ENCODE results near the gene SERPINB8. TPM values are rescaled to one million over a fixed set of nuclear protein-coding genes. Genes with fewer than 3 reads are reported as not detected.
A peak's percentile ranks its signal among the peaks of the same experiment; 100 is the strongest.
"Not testable (repeated sequence)": the region's sequence is repeated elsewhere in the genome, so short reads cannot be mapped to it uniquely, and the experiment has no call there.

SERPINB8 gene, protein sequence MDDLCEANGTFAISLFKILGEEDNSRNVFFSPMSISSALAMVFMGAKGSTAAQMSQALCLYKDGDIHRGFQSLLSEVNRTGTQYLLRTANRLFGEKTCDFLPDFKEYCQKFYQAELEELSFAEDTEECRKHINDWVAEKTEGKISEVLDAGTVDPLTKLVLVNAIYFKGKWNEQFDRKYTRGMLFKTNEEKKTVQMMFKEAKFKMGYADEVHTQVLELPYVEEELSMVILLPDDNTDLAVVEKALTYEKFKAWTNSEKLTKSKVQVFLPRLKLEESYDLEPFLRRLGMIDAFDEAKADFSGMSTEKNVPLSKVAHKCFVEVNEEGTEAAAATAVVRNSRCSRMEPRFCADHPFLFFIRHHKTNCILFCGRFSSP
- total RNA-seq (2014; rRNA removed; shearing (Covaris generic)): 24.9 and 27.5 TPM in 2 replicates

DNA sequence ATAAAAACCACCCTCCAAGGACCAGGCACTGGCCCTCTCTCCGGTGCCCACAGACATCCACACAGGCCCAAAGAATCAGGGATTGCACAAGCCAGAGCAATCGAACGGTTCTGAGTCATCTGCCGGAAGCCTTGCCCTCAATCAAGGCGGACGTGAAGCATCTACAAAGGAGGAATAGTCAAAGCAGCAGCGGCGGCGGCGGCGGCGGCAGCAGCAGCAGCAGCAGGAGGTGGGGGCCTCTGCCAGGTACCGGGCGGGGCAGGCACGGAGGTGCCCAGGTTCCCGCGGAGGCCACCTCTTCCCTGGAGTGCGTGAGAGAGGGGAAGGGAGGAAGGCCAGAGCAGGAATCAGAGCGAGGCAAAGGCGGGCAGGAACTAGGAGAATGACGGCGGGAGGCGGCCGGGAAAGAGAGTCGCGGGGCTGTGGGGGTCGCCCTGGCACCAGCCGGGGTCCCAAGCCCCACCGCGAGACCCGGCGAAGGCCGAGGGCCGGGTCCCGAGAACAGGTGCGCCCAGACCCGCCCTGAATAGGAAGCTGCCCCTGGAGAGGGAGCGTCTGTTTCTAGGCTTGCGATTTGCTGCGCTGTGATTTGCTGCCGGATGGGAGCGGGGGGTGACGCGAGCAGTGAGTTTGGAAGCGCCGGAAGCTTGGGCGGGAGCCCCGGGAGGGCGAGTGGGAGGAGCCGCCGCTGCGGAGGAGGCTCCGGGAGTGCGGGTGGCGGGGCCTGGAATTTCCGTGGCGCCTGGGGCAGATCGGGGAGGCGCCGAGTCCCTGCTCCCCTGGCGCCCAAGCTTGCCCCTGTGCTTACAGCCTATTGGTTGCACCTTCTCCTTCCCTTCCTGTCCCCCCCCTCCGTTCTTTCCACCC, at the start of gene SERPINB8:
Gene SERPINB8, plus strand, starts transcription at position 140 of the 867 bp plus-strand sequence. CDS start 8,228 bp downstream, outside the sequence.
- peak; percentile 96 for DNase-seq (ENCODE audit: low read depth)

DNA sequence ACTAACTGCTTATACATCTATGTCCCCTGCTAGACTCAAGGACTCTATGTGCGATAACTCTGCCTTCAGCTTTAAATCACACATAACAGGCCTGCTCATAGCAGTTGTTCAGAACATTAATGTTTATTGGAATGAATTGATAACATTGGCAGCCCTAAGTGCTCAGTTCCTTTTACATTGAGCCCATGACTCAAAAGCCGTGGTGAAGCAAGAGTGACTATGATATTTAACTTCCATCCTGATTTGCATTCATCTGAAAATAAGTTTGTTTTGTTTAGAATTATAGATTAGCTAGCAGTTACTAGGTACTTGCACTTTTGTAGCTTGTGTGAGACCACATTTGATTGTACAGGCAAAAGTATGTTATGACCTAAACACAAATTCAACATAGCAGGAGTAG, 47.8 kb upstream of the SERPINB8 start:
- no peak for DNase-seq (ENCODE audit: low read depth)

DNA sequence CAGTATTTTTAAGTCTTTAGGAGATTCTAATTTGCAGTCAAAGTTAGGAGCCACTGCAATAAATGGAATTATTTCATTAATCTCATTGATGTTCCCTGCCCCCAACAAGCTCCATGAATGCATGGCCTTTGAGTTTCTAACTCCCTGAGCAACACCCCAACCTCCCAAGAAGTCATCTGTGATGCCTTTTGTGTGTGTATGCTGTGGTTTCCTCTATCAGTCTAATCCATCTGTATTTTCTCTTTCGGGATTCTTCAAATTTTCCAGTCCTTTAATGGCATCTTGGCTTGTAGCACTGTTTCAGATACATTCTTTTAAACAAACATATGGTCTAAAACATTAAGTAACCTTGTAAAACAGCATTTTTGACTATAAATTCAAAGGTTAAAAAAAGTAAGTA, 45.3 kb upstream of the SERPINB8 start:
- peak; percentile 86 for DNase-seq (ENCODE audit: low read depth)

DNA sequence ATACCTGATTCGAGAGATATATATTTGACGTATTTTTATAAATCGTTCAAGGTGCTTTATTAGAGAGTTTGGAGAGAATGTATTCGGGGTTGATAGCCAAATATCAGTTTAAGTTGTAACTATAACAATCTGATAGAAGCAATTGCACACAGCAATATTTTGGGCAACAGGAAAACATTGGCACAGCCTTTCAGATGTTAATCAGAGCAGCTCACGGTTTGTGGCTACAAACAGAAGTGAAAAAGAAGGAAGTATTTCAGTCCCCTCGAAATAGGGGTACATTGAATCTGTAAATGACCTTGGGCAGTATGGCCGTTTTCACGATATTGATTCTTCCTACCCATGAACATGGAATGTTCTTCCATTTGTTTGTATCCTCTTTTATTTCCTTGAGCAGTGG, 41.5 kb upstream of the SERPINB8 start:
- DNase-seq (ENCODE audit: low read depth): no peak

DNA sequence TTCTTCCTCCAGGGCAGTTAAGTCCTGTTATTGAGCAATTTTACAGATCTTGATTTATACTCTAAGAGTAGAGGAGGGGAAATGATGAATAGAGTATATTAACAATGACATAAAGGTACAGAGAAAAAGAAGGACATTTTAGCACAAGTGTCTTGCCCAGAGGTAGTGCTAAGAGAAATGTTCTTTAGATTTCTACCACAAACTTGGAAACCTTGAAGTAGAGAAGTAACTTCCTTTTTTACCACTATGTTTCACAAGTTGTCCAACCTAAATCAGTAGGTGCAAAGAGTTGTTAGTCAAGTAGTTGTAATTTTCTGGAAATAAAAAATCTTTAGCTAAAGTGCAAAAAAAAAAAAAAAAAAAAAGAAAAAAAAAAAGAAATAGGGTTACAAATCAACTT, 40.5 kb upstream of the SERPINB8 start:
- not testable (repeated sequence) for DNase-seq (ENCODE audit: low read depth)

DNA sequence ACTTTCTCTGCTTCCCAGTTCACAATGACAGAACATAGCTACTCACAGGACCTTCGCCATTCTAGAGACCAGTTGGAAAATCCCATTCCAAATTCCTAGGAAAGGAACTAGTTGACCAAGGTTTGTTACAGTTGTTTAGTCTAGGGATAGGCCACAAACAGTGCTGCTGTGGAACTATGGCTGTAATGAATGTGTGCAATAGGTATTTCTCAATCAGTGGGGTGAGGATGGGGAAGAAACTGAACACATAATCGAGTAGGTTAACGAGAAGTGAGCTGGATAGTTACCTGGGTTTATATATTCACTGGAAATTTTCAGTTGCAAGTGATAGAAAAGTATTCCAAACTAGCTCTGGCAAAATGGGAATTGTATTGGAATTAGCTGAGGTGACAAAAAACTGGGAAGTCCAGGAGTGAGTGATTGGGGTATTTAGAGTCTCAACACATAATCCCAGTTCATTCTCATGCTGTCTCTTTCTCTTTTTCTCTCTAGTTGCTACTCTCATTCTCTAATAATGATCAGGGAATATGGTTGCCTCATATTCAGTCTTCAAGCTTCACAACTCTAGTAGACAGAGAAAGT, 39.0 kb upstream of the SERPINB8 start:
- no peak for DNase-seq (ENCODE audit: low read depth)

DNA sequence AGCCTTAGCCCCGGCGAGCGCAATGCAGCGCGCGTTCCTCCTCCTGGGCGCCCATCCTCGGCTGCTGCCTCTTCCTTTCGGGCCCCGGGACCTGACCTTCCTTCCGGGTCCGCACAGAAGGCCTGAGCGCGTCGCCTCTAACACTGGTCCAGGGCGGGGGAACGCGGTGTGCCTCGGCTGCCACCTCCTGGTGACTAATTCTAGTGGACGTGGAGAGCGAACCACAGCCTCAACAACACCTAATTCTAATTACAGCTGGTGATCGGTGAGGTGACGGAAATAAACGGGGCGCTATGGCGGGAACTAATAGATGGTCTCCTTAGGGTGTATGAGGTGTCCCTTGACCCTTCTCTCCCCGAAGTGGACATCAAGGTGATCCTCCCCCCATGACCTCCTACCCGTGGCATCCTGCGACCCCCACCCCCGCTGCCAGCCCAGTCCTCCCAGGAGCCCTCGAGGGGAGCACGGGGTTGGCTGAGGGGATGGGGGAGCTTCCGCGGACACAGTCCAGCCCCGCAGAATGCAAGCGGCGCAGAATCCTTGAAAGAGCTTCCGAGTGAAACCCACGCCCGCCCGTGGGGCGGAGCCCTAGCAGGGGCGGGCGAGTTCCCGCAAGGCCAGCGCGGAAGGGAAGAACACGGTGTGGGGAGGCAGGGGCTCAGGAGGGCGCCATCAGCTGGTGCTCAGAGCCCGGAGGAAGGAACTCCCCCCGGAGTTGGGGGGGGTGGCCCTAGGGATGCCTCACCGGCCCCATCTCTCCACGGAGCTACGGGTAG, 33.5 kb upstream of the SERPINB8 start:
- DNase-seq (ENCODE audit: low read depth): peak; percentile 84

DNA sequence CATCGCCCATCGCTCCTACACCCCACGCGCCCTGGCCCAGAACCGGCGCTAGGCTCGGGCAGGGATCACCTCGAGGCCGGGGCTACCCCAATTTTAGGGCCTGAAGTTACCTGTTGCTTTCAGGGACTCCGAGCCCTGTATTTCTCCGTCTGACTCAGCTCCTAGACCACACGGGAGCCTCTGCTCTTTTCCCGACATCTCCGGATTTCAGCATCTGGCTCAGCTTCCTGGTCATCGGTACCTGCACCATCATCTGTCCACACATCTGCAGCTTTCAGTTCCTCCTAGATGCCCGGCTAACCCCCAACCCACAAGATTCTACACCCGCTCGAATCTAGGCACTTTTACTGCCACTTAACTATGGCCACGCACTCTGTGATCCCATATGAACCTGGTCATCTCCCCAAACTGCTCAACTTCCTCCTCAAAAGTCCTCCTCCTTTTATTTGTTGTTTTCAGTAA, 32.9 kb upstream of the SERPINB8 start:
- DNase-seq (ENCODE audit: low read depth): no peak

DNA sequence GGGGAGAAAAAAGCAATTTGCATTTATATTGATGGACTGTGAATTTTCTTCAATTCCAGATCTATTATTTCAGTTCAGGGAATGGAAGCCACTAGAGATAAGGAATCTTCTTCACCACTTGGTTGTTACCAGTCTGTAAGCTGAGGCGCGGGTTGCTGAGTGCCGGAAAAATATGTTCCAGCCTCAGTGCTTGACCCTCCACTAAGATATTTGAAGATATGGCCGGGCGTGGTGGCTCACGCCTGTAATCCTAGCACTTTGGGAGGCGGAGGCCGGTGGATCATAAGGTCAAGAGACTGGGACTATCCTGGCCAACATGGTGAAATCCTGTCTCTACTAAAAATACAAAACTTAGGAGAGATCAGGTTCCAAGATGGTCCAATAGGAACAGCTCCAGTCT, 29.9 kb upstream of the SERPINB8 start:
- DNase-seq (ENCODE audit: low read depth): no peak

DNA sequence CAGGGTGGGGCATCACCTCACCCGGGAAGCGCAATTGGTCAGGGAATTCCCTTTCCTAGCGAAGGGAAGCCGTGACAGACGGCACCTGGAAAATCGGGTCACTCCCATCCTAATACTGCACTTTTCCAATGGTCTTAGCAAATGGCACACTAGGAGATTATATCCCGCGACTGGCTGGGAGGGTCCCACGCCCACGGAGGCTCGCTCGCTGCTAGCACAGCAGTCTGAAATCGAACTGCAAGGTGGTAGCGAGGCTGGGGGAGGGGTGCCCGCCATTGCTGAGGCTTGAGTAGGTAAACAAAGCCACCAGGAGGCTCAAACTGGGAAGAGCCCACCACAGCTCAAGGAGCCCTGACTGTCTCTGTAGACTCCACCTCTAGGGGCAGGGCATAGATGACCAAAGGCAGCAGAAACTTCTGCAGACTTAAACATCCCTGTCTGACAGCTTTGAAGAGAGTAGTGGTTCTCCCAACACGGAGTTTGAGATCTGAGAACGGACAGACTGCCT, 29.3 kb upstream of the SERPINB8 start:
- DNase-seq (ENCODE audit: low read depth): not testable (repeated sequence)

DNA sequence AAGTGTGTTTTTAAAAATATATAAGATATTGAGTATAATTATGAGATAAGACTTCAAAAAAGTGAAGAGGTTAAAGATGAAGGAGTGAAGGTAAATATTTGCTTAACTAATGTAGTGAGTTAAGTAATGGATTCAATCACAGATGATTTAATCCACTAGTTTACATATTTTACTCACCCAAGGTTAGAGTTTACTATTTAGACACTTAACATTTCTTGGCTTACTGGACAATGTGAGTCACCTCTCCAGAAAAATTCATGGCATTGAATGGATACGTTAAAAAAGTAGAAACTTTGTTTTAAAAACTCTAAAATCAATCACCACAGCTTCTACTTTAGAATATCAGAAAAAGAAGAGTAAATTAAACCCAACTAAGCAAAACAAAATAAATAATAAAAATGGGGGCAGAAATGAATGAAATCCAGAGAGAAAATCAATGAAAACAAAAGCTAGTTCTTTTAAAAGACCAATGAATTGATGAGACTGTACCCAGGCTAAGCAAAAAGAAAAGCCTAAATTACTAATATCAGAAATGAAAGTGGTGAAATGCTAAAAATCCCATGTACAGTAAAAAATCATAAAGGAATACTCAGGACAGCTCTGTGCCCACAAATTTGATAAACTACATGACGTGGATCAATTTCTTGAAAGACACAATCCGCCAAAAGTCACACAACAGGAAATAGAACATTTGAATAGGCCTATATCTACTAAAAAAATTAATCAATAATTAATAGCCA, 22.7 kb upstream of the SERPINB8 start:
- no peak for DNase-seq (ENCODE audit: low read depth)

DNA sequence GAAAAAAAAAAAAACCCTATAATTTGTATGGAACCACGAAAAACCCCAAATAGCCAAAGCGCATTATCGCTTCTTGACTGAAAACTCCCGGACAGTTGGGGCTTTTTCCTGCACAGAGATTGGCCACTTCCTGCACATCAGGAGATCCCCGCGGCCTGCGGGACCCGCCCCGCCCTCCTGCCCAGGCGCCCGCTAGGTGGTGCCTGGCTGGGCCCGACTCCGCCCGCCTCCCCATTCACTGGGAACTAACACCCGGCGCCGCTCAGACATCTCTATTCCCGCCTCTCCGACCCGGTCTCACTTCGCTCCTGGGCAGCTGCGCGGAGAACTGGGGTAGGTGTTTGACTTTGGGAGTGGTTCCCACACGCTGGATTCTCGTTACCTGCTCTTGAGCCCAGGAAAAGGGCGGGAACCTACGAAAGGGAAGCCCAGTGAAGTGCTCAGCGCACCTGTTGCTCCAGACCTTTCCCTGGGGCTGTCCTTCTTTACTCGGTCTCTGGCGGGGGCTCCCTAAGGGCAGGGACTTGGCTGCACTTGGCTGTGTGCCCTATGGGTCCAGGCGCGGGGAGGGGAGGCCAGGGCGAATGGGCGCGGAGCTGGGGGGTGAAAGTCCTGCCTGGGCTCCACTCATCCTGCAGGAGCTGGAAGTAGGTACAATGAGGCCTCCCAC, 20.7 kb upstream of the SERPINB8 start, which contains the start of gene HMSD:
Gene HMSD, plus strand, starts transcription at position 234 of the 670 bp plus-strand sequence. CDS start 4,155 bp downstream, outside the sequence.
- DNase-seq (ENCODE audit: low read depth): peak; percentile 69

DNA sequence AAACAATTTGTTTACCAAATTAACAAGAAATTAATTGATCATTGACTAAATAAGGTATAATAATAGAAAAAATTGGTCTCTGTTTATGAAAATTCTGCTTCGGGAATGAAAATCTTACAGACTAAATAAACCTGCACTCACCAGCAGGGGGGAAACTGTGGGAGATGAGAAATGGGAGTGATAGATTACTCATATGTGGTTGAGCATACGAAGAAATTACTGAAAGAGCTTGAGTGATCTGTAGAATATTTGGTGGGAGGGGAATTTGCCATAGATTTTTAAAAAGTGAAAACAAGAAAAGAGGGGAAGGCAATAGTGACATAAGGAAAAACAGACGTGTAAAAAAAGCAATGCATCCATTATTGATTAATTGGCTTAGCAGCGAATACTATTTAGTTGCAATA, 18.6 kb upstream of the SERPINB8 start:
- DNase-seq (ENCODE audit: low read depth): peak; percentile 48

DNA sequence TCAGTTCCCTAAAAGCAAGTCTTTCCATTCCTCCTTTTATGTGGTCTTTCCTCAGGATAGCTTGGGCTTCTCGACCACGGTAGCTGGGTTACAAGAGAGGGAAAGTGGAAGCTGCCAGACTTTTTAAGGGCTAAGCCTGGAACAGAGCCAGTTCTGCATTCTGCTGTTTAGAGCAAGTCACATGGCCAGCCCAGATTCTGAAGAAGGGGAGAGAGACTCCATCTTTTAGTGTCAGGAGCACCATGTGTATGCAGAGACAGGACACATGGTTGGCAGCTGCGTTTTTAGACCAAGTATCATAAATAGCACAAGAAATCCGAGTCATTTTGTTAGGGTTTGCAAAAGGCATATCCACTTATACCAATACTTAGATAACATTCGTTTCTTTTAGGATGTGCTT, 16.1 kb upstream of the SERPINB8 start:
- DNase-seq (ENCODE audit: low read depth): no peak

DNA sequence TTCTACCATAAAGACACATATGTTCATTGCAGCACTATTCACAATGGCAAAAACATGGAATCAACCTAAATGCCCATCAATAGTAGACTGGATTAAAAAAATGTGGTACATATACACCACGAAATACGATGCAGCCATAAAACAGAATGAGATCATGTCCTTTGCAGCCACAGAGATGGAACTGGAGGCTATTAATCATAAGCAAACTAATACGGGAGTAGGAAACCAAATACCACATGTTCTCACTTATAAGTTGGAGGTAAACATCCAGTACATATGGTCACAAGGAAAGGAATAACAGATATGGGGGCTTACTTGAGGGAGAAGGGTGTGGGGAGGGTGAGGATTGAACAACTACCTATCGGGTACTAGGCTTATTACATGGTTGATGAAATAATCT, 13.1 kb upstream of the SERPINB8 start:
- DNase-seq (ENCODE audit: low read depth): peak; percentile 33

DNA sequence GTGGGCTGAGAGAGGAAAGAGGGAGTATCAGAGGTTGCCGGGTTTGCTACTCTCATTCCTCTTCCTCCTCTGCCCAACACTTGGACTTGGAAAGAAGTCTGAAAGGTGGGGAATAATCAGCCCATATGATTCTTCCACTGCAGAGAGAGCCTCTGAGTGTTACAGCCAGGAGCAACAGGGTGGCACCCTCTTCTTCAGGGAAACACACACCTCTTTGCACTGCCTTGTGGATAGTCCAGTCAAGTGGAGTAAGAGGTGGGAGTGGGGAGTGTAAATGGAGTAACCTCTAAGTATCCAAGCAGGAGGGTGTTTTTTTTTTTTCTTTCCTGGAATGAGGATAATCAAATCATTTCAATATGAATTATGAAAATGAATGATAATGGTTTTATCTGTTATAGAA, 9.0 kb upstream of the SERPINB8 start:
- no peak for DNase-seq (ENCODE audit: low read depth)

DNA sequence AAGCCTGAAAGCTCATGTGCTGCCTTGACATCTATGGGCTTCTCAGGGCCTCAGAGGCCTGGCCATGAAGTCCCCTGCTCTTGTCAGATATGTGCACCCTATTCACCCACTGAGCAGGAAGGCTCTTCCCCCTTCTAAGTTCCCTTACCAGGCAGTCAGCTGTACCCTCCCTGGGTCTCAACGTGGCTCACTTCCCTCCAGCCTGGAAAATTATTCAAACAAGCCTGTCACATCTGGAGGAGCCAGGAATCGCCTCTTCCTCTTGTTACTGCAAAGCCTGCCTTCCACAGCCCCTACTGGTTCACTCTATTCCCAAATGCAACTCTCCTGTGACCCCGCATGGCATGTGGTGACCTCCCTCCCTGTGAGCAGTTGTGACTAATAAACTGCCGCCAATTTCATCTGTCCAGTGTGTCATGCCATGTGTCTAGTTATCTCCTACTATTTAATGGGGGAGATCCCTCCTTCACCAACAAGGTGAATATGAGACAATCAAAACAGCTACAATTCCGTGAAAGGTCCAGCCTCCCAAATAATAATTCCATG, 8.4 kb upstream of the SERPINB8 start:
- peak; percentile 43 for DNase-seq (ENCODE audit: low read depth)

DNA sequence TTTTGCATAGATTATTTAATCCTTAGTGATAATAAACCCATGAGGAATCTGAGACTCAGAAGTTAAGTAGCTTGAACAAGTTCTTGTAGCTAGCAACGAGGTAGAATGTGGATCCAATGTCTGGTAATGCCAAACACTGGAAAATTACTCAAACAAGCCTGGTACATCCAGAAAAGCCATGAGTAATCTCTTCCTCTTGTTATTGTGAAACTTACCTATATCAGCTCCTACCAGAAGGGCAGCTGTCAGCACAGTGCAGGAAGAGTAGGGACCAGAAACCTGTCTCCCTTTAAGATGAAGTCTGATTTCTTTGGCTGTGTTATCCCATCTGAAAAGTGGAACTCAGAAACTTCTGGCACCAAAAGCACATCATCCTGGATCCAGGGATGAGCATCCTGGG, 7.7 kb upstream of the SERPINB8 start:
- peak; percentile 35 for DNase-seq (ENCODE audit: low read depth)

DNA sequence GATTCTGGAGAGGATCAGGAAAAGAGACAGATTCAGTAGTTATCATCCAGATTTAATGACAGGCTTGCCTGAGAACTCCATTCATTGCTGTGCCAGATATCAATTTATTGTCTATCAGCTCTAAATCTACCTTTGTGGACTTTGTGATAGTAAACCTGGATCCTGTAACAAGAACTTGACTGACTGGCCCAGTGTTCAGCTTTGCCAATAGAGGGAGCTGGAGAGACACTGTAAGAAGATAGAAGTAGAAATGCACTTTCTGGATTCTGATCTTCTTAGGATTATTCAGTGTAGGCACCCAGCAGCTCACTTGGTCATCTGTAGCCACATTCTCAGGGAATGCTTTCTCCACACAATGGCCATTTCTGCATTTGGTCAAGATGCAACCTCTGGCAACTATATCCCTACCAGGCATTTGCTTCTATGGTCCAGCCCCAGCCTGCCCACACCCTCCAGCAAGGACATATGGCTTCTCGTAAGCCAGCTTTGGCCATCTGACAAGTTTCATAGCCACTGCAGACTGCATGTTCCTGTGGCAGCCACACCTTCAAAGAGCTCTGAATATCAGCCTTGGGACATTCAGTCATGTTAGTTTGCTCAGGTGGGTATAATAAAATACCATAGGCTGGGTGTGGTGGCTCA, 6.1 kb upstream of the SERPINB8 start:
- DNase-seq (ENCODE audit: low read depth): peak; percentile 74

All from M059J (cell line).